Gastrocnemius medialis (tissue), 4 donors: ENCODE data around the gene VCY. TPM values are rescaled to one million over a fixed set of nuclear protein-coding genes. Genes with fewer than 3 reads are reported as not detected.
"Not testable (repeated sequence)": the region's sequence is repeated elsewhere in the genome, so short reads cannot be mapped to it uniquely, and the experiment has no call there.

Source experiments
- ATAC-seq, 2 donors: fragments of 150-250 bp; one replicate each; pipeline ENCODE4 v1.9.1; 2016
- DNase-seq, 2 donors: peaks; one replicate each; pipeline ENCODE4 v3.0.0-alpha.2; 2019
- H3K27ac ChIP-seq, 4 donors: fragments of 200-600 bp; sonication (generic); 1 replicate in 1 of 4; 2 replicates in 3 of 4; pipeline ENCODE4 v1.5.1; 2016 to 2018; ENCODE audit warnings: mild to moderate bottlenecking in 2 of 4, moderate library complexity in 1 of 4
- H3K27me3 ChIP-seq, 3 donors: fragments of 200-600 bp; sonication (generic) in 2 of 3; 1 replicate in 1 of 3; 2 replicates in 2 of 3; pipeline versions ENCODE4 v1.5.1 to v1.6.0; 2016 to 2019; ENCODE audit warnings: mild to moderate bottlenecking in 1 of 3, moderate library complexity in 1 of 3
- H3K36me3 ChIP-seq, 2 donors: fragments of 200-600 bp; sonication (generic) in 1 of 2; one replicate each; pipeline ENCODE4 v1.5.1; 2017 to 2018
- H3K4me1 ChIP-seq, 2 donors: fragments of 200-600 bp; sonication (generic) in 1 of 2; one replicate each; pipeline ENCODE4 v1.5.1; 2016 to 2017; ENCODE audit warnings: mild to moderate bottlenecking in 2 of 2
- H3K4me3 ChIP-seq, 4 donors: fragments of 200-600 bp; sonication (generic) in 3 of 4; 1 replicate in 1 of 4; 2 replicates in 3 of 4; pipeline ENCODE4 v1.5.1; 2016 to 2019; ENCODE audit warnings: mild to moderate bottlenecking in 2 of 4
- H3K9me3 ChIP-seq, 3 donors: fragments of 200-600 bp; sonication (generic) in 2 of 3; 1 replicate in 1 of 3; 2 replicates in 2 of 3; pipeline ENCODE4 v1.5.1; 2016 to 2019
- in situ Hi-C, 4 donors: fragments of 200-750 bp; cut with MboI; loops; one replicate each; pipeline versions ENCODE4 v1.15.0 to v1.8.0; 2017; ENCODE audit warnings: low sequenced_read_pairs in 4 of 4
- intact Hi-C: fragments of 100-400 bp; cut with DNase I; formaldehyde crosslinking; loops from one replicate; pipeline ENCODE4 v1.15.1; 2023; ENCODE audit warnings: low total_unique reads
- total RNA-seq, 4 donors: library from RNA; depleted of rRNA; stranded (reverse); fragments of >200 nt; gene quantifications; one replicate each; pipeline versions ENCODE4 v1.1.0 to v1.2.3, GENCODE V29; 2016

VCY gene
- not detected for total RNA-seq

GRCh38 chrY:13986373-13986772 lies at the start of gene VCY:
Gene VCY (minus strand): TSS chrY:13986473. CDS start chrY:13986440, 33 bp downstream.
- DNase-seq, H3K27ac ChIP-seq, H3K9me3 ChIP-seq, in situ Hi-C loops, H3K4me3 ChIP-seq, H3K4me1 ChIP-seq, H3K36me3 ChIP-seq, H3K27me3 ChIP-seq, intact Hi-C loops, ATAC-seq: not testable (repeated sequence)

GRCh38 chrY:14030395-14030794 lies 44.1 kb upstream of the VCY start:
- H3K9me3 ChIP-seq, in situ Hi-C loops, intact Hi-C loops, H3K4me1 ChIP-seq, H3K4me3 ChIP-seq, ATAC-seq, DNase-seq, H3K27ac ChIP-seq, H3K36me3 ChIP-seq, H3K27me3 ChIP-seq: not testable (repeated sequence)

- H3K4me1 ChIP-seq, intact Hi-C loops, ATAC-seq, H3K27ac ChIP-seq, H3K9me3 ChIP-seq, in situ Hi-C loops, H3K4me3 ChIP-seq, H3K27me3 ChIP-seq, H3K36me3 ChIP-seq, DNase-seq: not testable (repeated sequence)
Measured at GRCh38 chrY:14011916-14012315, 25.6 kb upstream of the VCY start.

- H3K9me3 ChIP-seq, H3K27me3 ChIP-seq, ATAC-seq, H3K4me1 ChIP-seq, H3K36me3 ChIP-seq, H3K27ac ChIP-seq, DNase-seq, in situ Hi-C loops, H3K4me3 ChIP-seq, intact Hi-C loops: not testable (repeated sequence)
Measured at GRCh38 chrY:13942406-13942805, 43.9 kb downstream of the VCY start.

Other genes with a start within 250 kb of the VCY start
- gene VCY1B, start 69.8 kb upstream of the VCY start, total RNA-seq = not detected